HepG2 (cell line): ENCODE results near the gene SEMA3G. TPM values are rescaled to one million over a fixed set of nuclear protein-coding genes. Genes with fewer than 3 reads are reported as not detected.

Experiments used
- CBX1 ChIP-seq: IDR thresholded peaks from one replicate; pipeline ENCODE4 v1.6.1; 2016; ENCODE audit warnings: antibody characterized with exemption, low read depth
- HOXA7 ChIP-seq: sonication (generic); formaldehyde crosslinking; IDR thresholded peaks from 2 replicates; pipeline ENCODE4 v1.8.1; 2022; ENCODE audit warnings: mild to moderate bottlenecking, missing genetic modification reagents, moderate library complexity
- MEIS1 ChIP-seq: sonication (generic); formaldehyde crosslinking; IDR thresholded peaks from 2 replicates; pipeline ENCODE4 v1.9.0; 2021; ENCODE audit warnings: mild to moderate bottlenecking, missing genetic modification reagents, moderate library complexity, borderline replicate concordance
- PAWR ChIP-seq: sonication (generic); formaldehyde crosslinking; IDR thresholded peaks from 2 replicates; pipeline ENCODE4 v1.4.0; 2020; ENCODE audit warnings: missing genetic modification reagents, mild to moderate bottlenecking, borderline replicate concordance
- SMC3 ChIP-seq: IDR thresholded peaks from 2 replicates; pipeline ENCODE4 v1.6.1; 2011; ENCODE audit warnings: low read length, improper control_type of control experiment
- TGIF2 ChIP-seq: IDR thresholded peaks from 2 replicates; pipeline ENCODE4 v1.6.1; 2016; ENCODE audit warnings: control low read depth, missing compliant biosample characterization
- YEATS4 ChIP-seq: sonication (generic); formaldehyde crosslinking; IDR thresholded peaks from 2 replicates; pipeline ENCODE4 v1.4.0; 2020; ENCODE audit warnings: missing genetic modification reagents, borderline replicate concordance
- ZNF234 ChIP-seq: sonication (generic); formaldehyde crosslinking; conservative IDR thresholded peaks from 2 replicates; pipeline ENCODE4 v1.5.1; 2020; ENCODE audit warnings: mild to moderate bottlenecking, missing genetic modification reagents
- ZNF432 ChIP-seq: sonication (generic); formaldehyde crosslinking; IDR thresholded peaks from 2 replicates; pipeline ENCODE4 v1.5.0; 2020; ENCODE audit warnings: missing genetic modification reagents, mild to moderate bottlenecking, borderline replicate concordance
- ZNF609 ChIP-seq: sonication (generic); formaldehyde crosslinking; IDR thresholded peaks from 2 replicates; pipeline ENCODE4 v1.4.0; 2020; ENCODE audit warnings: mild to moderate bottlenecking, missing genetic modification reagents, borderline replicate concordance
- ZNF644 ChIP-seq: IDR thresholded peaks from 2 replicates; pipeline ENCODE4 v1.6.1; 2016; ENCODE audit warnings: low read depth
- ZNF746 ChIP-seq: sonication (generic); formaldehyde crosslinking; IDR thresholded peaks from 2 replicates; pipeline ENCODE4 v1.8.0; 2022; ENCODE audit warnings: mild to moderate bottlenecking, missing genetic modification reagents
- ZSCAN22 ChIP-seq: sonication (generic); formaldehyde crosslinking; IDR thresholded peaks from 2 replicates; pipeline ENCODE4 v1.4.0; 2020; ENCODE audit warnings: mild to moderate bottlenecking, missing genetic modification reagents
- polyA plus RNA-seq, 8 experiments: library from polyadenylated mRNA; depleted of rRNA in 3 of 8; stranded (reverse) in 7 of 8; unstranded in 1 of 8; fragments of >200 nt; fragmentation: Illumina TruSeq in 4 of 8; extraction: Trizol in 4 of 8; gene quantifications; 2 replicates each; pipeline versions ENCODE4 v1.2.1 to v1.2.3, GENCODE V29; 2011 to 2016; ENCODE audit warnings: low read depth in 4 of 8, missing spikeins in 1 of 8, mixed read lengths in 1 of 8; ENCODE audit not compliant: insufficient read depth in 1 of 8
- total RNA-seq, 5 experiments: library from RNA; depleted of rRNA; stranded (reverse); fragments of >200 nt; fragmentation: Illumina TruSeq; extraction: Trizol; gene quantifications; 2 replicates each; pipeline ENCODE4 v1.2.3, GENCODE V29; 2016; ENCODE audit warnings: low read depth in 1 of 5
- TF ChIP-seq, protein P1 (sequence below), 2 experiments: IDR thresholded peaks; 2 replicates each; pipeline ENCODE4 v1.6.1; 2011 to 2012; ENCODE audit warnings: low read length in 2 of 2, borderline replicate concordance in 1 of 2, low read depth in 1 of 2, mild to moderate bottlenecking in 1 of 2, moderate library complexity in 1 of 2
- TF ChIP-seq, protein P2 (sequence below): sonication (generic); formaldehyde crosslinking; IDR thresholded peaks from 2 replicates; pipeline ENCODE4 v1.4.0; 2020; ENCODE audit warnings: missing genetic modification reagents, borderline replicate concordance

The SEMA3G gene
- total and polyA plus RNA-seq, 2 of the 13 experiments (the other 11 are each of a cell fraction or from before 2014, with no cell fraction given): 6.1 to 8.3 TPM

DNA sequence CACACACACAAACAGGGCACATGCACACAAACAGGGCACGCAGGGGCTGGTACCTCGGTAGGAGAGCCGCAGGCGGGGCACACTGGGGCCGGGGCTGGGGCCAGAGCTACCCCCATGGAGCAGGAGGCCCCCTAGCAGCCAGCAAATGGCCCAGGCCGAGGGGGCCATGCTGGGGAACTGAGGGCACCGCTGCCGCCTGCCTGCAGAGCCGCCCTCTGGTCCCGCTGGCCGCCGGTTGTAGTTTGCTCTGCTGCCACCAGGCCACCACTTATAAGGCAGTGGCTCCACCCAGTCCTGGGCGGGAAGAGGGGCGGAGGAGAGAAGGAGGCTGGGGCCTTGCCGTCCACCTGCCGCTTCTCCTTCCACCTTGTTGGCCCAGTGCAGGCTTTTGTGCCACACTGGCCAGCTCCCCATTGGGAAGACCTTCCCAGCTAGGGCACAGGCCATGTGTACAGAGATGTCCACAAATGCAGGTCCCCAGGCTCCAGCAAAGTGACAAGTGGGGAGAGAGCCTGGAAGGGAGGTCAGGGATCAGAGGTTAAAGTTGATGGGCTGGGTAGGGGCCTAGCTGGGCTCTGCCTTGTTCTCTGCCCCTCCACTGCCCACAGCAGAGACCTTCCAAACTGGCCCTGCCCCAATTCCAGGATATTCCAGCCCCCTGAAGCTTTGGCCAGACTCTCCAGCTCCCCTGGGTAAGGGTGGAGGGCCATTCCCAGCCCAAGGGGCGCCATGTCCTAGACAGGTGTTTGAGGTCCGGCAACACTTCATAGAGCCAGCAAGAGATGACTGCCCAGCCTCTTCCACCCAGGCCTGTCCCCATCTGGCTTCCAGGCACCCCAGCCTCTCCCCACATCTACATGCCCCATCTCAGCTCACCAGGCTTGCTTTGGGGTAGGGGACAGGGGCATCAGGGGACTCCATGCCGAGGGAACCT is at the start of gene SEMA3G (continued):
- TF ChIP-seq, protein P1, sequence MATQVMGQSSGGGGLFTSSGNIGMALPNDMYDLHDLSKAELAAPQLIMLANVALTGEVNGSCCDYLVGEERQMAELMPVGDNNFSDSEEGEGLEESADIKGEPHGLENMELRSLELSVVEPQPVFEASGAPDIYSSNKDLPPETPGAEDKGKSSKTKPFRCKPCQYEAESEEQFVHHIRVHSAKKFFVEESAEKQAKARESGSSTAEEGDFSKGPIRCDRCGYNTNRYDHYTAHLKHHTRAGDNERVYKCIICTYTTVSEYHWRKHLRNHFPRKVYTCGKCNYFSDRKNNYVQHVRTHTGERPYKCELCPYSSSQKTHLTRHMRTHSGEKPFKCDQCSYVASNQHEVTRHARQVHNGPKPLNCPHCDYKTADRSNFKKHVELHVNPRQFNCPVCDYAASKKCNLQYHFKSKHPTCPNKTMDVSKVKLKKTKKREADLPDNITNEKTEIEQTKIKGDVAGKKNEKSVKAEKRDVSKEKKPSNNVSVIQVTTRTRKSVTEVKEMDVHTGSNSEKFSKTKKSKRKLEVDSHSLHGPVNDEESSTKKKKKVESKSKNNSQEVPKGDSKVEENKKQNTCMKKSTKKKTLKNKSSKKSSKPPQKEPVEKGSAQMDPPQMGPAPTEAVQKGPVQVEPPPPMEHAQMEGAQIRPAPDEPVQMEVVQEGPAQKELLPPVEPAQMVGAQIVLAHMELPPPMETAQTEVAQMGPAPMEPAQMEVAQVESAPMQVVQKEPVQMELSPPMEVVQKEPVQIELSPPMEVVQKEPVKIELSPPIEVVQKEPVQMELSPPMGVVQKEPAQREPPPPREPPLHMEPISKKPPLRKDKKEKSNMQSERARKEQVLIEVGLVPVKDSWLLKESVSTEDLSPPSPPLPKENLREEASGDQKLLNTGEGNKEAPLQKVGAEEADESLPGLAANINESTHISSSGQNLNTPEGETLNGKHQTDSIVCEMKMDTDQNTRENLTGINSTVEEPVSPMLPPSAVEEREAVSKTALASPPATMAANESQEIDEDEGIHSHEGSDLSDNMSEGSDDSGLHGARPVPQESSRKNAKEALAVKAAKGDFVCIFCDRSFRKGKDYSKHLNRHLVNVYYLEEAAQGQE (IDR thresholded peaks at IDR 0.05; ENCODE audit: borderline replicate concordance in 1 of 2, low read depth in 1 of 2, low read length in 2 of 2): peak in 1 of 2 experiments; percentile 48; a peak in 1 of 4 replicates
- TF ChIP-seq ZNF746 (peak; percentile 69; the same call in 1 of the 2 replicates), SMC3 (no peak), PAWR (CRISPR knock-in tag) (no peak), MEIS1 (CRISPR knock-in tag) (0 out of 2 replicates have a peak, but pooled peaks have one; percentile 35), TGIF2 (peak; percentile 56), ZNF234 (CRISPR knock-in tag) (no peak), ZNF644 (CRISPR knock-in tag) (0 out of 2 replicates have a peak, but pooled peaks have one; percentile 43), YEATS4 (CRISPR knock-in tag) (no peak), ZSCAN22 (CRISPR knock-in tag) (peak; percentile 52; the same call in 1 of the 2 replicates), ZNF609 (CRISPR knock-in tag) (peak; percentile 58; the same call in 1 of the 2 replicates), ZNF432 (CRISPR knock-in tag) (no peak), CBX1 (peak; percentile 58), HOXA7 (CRISPR knock-in tag) (no peak)
- TF ChIP-seq, protein P2, sequence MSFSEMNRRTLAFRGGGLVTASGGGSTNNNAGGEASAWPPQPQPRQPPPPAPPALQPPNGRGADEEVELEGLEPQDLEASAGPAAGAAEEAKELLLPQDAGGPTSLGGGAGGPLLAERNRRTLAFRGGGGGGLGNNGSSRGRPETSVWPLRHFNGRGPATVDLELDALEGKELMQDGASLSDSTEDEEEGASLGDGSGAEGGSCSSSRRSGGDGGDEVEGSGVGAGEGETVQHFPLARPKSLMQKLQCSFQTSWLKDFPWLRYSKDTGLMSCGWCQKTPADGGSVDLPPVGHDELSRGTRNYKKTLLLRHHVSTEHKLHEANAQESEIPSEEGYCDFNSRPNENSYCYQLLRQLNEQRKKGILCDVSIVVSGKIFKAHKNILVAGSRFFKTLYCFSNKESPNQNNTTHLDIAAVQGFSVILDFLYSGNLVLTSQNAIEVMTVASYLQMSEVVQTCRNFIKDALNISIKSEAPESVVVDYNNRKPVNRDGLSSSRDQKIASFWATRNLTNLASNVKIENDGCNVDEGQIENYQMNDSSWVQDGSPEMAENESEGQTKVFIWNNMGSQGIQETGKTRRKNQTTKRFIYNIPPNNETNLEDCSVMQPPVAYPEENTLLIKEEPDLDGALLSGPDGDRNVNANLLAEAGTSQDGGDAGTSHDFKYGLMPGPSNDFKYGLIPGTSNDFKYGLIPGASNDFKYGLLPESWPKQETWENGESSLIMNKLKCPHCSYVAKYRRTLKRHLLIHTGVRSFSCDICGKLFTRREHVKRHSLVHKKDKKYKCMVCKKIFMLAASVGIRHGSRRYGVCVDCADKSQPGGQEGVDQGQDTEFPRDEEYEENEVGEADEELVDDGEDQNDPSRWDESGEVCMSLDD: no peak
